ENCODE data around the gene CFAP410. TPM values are rescaled to one million over a fixed set of nuclear protein-coding genes. Genes with fewer than 3 reads are reported as not detected.
A peak's percentile ranks its signal among the peaks of the same experiment; 100 is the strongest.
"Not testable (repeated sequence)": the region's sequence is repeated elsewhere in the genome, so short reads cannot be mapped to it uniquely, and the experiment has no call there.

CFAP410 gene
- total RNA-seq, 1 experiment from 2014 or later, result 17.2 TPM

DNA sequence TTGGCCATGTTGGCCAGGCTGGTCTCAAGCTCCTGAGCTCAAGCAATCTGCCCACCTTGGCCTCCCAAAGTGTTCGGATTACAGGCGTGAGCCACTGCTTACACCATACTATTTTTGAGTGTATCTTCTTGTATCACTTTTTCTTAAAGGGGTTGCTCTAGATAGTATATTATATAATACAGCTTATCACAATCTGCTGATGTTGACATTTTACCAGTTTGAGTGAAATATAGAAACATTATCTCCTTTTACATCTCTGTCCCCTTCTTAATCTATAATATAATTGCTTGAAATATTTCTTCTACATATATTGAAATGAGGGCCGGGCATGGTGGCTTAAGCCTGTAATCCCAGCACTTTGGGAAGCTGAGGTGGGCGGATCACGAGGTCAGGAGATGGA lies 22.7 kb upstream of the CFAP410 start:
- DNase-seq; H3K27me3 ChIP-seq (ENCODE audit: control insufficient read depth, insufficient read depth, low read length); H3K4me3 ChIP-seq (ENCODE audit: insufficient read depth, low read depth, low read length); H3K36me3 ChIP-seq (replicated peaks; ENCODE audit: control insufficient read depth, insufficient read depth, low read length): not testable (repeated sequence)

- H3K36me3 ChIP-seq (replicated peaks; ENCODE audit: control insufficient read depth, insufficient read depth, low read length), result no peaks in the 10 kb centered on the region
- H3K27me3 ChIP-seq (ENCODE audit: control insufficient read depth, insufficient read depth, low read length), result no peaks in the 10 kb centered on the region
- no peak overlapping the region for H3K4me3 ChIP-seq (ENCODE audit: insufficient read depth, low read depth, low read length)
- DNase-seq, result peak; percentile 50
These were observed 21.0 kb upstream of the CFAP410 start for GRCh38 chr21:44360159-44360558.

DNA sequence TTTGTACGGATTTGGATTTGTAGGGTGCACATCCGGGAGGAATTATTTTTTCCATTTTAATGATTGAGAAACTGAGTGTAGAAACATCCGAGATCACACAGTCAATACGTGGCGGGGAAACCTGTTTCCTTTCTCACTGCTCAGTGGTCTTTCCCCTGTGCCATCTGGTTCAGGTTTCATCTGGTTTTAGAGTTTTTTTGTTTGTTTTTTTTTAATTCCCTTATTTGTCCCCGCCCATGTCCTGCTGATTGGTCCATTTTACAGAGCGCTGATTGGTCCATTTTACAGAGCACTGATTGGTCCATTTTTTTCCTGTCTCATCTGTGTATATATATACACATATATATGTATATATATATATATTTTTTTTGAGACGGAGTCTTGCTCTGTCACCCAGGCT lies 20.2 kb upstream of the CFAP410 start:
- H3K36me3 ChIP-seq (replicated peaks; ENCODE audit: control insufficient read depth, insufficient read depth, low read length), result no peaks in the 10 kb centered on the region
- H3K27me3 ChIP-seq (ENCODE audit: control insufficient read depth, insufficient read depth, low read length), result no peaks in the 10 kb centered on the region
- no peak overlapping the region for H3K4me3 ChIP-seq (ENCODE audit: insufficient read depth, low read depth, low read length)
- no peak for DNase-seq

DNA sequence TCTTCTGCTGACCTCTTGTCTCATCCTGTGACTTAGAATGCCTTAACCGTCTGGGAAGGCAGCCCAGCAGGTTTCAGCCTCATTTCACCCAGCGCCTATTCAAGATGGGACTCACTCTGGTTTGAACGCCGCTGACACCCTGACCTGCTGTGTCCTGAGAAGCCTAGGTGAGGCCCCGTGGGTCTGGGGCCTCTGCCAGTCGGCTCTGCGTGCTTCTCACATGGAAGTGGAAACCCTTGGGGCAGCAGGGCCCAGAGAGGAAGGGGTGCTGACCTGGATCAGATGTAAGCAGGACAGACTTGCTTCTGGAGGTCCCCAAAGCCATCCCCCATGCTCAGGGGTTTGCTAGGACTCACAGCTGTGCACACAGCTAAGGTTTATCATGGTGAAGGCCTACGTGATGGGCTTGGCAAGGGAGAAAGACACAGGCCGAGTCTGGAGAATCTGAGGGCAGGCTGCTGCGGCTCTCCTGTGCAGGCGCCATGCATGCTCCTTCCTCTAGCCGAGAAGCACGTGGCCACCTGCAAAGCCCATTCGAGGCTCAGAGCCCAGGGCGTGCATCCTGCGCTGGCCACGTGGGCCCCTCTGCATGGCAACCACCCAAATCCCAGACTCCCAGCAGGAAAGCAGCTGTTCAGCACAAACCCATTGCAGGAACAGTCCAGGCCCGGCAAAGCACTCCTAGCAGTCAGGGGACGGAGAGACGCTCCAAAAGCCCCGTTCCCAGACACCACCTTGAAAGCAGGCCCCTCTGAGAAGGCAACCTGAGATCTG lies 18.1 kb upstream of the CFAP410 start:
- DNase-seq, result peak; percentile 20
- no peaks in the 10 kb centered on the region for H3K36me3 ChIP-seq (replicated peaks; ENCODE audit: control insufficient read depth, insufficient read depth, low read length)
- no peak overlapping the region for H3K4me3 ChIP-seq (ENCODE audit: insufficient read depth, low read depth, low read length)
- no peaks in the 10 kb centered on the region for H3K27me3 ChIP-seq (ENCODE audit: control insufficient read depth, insufficient read depth, low read length)

- Histone ChIP-seq H3K4me3 (ENCODE audit: insufficient read depth, low read depth, low read length) (no peak overlapping the region), H3K27me3 (ENCODE audit: control insufficient read depth, insufficient read depth, low read length) (no peaks in the 10 kb centered on the region), H3K36me3 (replicated peaks; ENCODE audit: control insufficient read depth, insufficient read depth, low read length) (no peaks in the 10 kb centered on the region)
- DNase-seq, result no peak
These were observed 17.4 kb upstream of the CFAP410 start for GRCh38 chr21:44356636-44357035.

- DNase-seq, result no peak
- Histone ChIP-seq H3K4me3 (ENCODE audit: insufficient read depth, low read depth, low read length) (no peak overlapping the region), H3K36me3 (replicated peaks; ENCODE audit: control insufficient read depth, insufficient read depth, low read length) (no peaks in the 10 kb centered on the region), H3K27me3 (ENCODE audit: control insufficient read depth, insufficient read depth, low read length) (no peaks in the 10 kb centered on the region)
These were observed 17.0 kb upstream of the CFAP410 start for GRCh38 chr21:44356160-44356559.

DNA sequence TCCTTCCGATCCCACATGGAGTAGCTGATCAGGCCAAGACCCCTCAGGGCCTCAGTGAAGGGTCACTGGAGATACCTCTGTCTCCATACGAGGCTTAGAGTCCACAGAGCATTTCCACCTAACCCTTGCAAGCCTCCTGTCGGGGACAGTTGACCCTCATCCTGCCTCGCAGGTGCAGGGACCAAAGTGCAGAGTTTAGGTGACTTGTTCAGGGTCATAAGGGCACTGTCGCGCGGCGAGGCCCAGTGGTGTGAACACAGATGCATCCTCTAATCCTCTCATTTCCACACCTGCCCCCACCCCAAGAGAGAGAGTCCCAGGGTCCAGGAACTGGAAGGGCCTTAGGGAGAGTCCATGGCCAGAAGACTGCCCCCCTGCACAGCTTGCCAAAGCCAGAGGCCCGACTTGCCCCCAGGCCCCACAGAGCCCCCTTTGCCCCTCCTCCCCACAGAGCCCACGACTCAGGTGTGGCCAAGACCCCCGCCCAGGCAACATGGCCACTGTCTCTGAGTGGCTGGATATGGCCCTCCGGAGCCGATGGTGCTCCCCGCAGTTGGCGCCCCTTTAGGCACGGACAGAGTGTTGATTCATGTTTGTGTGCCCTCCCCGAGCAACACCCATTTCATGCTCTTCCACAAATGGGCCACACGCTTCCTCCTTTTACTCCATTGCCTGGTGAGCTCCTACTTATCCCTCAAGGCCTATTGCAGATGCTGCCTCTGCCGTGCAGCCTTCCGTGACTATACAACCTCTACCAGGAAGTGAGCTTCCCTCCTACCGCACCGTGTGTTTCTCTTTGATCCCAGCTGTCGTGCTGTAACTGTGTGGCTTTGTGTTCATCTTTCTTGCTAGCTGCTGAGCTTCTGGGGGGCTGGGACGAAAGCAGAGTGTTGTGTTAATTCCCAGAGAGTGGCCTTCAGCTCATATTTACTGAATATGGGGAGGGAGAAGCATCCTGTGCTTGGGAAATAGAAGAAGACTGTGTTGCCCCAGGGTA lies 15.9 kb upstream of the CFAP410 start:
- no peaks in the 10 kb centered on the region for H3K36me3 ChIP-seq (replicated peaks; ENCODE audit: control insufficient read depth, insufficient read depth, low read length)
- peak; percentile 33 for DNase-seq
- H3K27me3 ChIP-seq (ENCODE audit: control insufficient read depth, insufficient read depth, low read length), result no peaks in the 10 kb centered on the region
- H3K4me3 ChIP-seq (ENCODE audit: insufficient read depth, low read depth, low read length), result no peak overlapping the region

GRCh38 chr21:44354001-44354405 lies 14.8 kb upstream of the CFAP410 start:
- DNase-seq, result peak; percentile 35
- no peak overlapping the region for H3K4me3 ChIP-seq (ENCODE audit: insufficient read depth, low read depth, low read length)
- no peaks in the 10 kb centered on the region for H3K27me3 ChIP-seq (ENCODE audit: control insufficient read depth, insufficient read depth, low read length)
- no peaks in the 10 kb centered on the region for H3K36me3 ChIP-seq (replicated peaks; ENCODE audit: control insufficient read depth, insufficient read depth, low read length)

DNA sequence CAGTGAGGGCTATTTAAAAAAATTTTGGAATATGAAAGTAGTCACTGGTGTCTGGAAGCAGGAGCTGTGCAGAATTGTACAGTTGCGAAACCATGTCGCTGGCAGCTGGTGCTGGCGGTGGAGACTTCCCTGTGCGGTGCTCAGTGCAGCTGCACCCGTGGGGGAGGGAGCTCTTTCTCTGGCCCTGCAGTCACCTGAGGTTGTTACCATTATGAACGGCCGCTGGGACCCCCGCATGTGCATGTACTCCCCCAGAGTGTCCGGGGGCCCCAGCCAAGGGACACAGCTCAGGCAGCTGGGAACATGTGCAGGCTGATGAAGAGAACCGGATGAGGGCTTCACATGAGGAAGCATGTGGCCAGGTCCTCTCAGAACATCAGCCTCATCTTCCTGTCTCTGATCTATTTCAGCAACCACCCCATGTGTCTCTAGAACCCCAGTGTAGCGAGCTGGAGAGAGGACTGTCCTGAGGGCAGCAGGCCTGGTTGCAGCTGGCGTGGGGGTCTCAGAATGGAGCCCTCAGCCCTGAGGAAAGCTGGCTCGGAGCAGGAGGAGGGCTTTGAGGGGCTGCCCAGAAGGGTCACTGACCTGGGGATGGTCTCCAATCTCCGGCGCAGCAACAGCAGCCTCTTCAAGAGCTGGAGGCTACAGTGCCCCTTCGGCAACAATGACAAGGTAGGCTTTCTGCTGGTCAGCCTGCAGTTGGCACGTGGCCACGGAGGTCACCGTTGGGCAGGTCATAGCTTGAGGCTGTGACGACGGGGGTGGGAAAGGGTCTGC lies 14.2 kb upstream of the CFAP410 start, which contains the start of gene TRPM2:
Gene TRPM2, plus strand, starts transcription at position 431 of the 780 bp plus-strand sequence. Its CDS starts 80 bp downstream, at position 511.
- peak; percentile 21 for DNase-seq
- no peak within 1 kb of the TSS for H3K4me3 ChIP-seq (ENCODE audit: insufficient read depth, low read depth, low read length)
- H3K36me3 ChIP-seq (replicated peaks; ENCODE audit: control insufficient read depth, insufficient read depth, low read length), result no peaks in the 10 kb centered on the region
- no peaks in the 10 kb centered on the region for H3K27me3 ChIP-seq (ENCODE audit: control insufficient read depth, insufficient read depth, low read length)

DNA sequence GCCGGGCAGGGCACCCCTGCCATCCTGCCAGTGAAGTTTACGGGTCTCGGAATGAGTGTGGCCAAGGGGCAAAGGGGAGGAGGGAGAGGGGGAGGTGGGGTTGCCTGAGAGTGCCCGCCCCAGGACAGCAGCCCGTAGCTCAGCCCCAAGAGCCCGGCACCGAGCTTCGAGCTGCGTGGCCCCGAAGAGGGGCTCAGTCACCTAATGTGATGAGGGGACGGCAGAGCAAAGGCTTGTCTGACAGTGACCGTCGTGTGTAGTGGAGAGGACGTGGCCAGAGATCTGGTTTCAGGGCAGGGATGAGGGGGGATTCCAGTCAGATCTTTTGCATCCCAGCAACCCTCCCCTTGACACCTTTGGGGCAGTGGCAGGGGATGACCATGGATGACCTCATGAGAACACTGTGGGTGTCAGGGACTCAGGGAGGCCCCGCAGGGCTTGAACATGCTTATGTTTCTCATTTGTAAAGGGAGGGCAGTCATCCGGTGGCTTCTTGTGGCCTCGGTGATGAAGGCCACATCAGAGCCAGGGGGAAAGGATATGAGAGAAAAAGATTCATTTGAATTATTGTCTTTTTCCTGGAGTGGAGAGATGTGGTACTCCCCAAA lies 13.2 kb upstream of the CFAP410 start:
- peak; percentile 36 for DNase-seq
- no peaks in the 10 kb centered on the region for H3K27me3 ChIP-seq (ENCODE audit: control insufficient read depth, insufficient read depth, low read length)
- no peak overlapping the region for H3K4me3 ChIP-seq (ENCODE audit: insufficient read depth, low read depth, low read length)
- H3K36me3 ChIP-seq (replicated peaks; ENCODE audit: control insufficient read depth, insufficient read depth, low read length), result no peaks in the 10 kb centered on the region

DNA sequence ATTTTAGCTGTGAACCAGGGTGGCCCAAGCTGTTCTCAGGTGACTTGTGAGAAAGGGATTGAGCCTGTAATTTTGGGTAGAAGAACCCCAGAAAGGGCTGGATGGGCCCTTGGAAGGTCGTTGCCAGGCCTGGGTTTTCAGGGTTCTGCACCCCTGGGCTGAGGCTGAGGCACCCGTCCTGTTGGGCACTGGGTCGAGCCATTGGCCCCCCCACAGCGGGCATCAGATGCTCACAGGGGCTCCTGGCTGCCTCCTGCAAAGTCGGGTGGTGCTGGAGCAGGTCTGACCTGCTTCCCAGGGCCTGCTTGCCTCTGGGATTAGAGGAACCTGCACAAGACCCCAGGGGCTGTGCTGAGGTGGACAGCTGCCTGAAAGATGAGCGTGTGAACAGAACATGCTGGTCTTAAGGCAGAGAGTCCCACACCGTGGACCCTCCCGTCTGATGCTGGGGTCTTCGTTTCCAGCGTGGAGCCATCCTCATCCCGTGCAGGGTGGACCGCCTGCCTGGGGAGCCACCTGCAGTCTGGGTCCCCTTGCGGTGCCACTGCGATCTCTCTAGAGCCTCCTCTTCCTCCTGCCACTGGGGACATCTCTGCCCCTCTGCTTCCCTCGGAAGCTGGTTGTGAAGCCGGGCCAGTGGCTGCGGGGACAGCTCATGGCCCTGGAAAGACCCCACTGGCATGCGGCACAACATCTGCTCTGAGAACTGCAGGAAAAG lies 12.5 kb upstream of the CFAP410 start:
- Histone ChIP-seq H3K27me3 (ENCODE audit: control insufficient read depth, insufficient read depth, low read length) (no peaks in the 10 kb centered on the region), H3K4me3 (ENCODE audit: insufficient read depth, low read depth, low read length) (no peak overlapping the region), H3K36me3 (replicated peaks; ENCODE audit: control insufficient read depth, insufficient read depth, low read length) (no peaks in the 10 kb centered on the region)
- DNase-seq, result peak; percentile 28

- Histone ChIP-seq H3K27me3 (ENCODE audit: control insufficient read depth, insufficient read depth, low read length) (no peaks in the 10 kb centered on the region), H3K36me3 (replicated peaks; ENCODE audit: control insufficient read depth, insufficient read depth, low read length) (no peaks in the 10 kb centered on the region), H3K4me3 (ENCODE audit: insufficient read depth, low read depth, low read length) (no peak overlapping the region)
- peak; percentile 71 for DNase-seq
These were observed 11.7 kb upstream of the CFAP410 start for GRCh38 chr21:44350773-44351481.
